Panc1 (cell line): ENCODE data around the gene LGR4. TPM values are rescaled to one million over a fixed set of nuclear protein-coding genes. Genes with fewer than 3 reads are reported as not detected.

Source experiments
- ATAC-seq: fragments of 200-7000 bp; cut with Tn5 transposase; 2 replicates; pipeline ENCODE4 v1.9.1; 2020; ENCODE audit warnings: mild to moderate bottlenecking, moderate library complexity
- BruUV-seq: library from RNA; stranded (reverse); fragments of 400-500 nt; replicated peaks from 2 replicates; lab custom pipeline; 2021; lab: Mats Ljungman, UMichigan
- CTCF ChIA-PET: fragments of 300-600 bp; sonication (Branson Sonifier 250); formaldehyde crosslinking; loops from one replicate; lab custom pipeline; 2022; ENCODE audit warnings: antibody characterized with exemption; lab: Charles Lee
- POLR2A ChIA-PET: fragments of 300-600 bp; sonication (Branson Sonifier 250); formaldehyde crosslinking; loops from one replicate; lab custom pipeline; 2022; ENCODE audit warnings: antibody characterized with exemption; lab: Charles Lee
- DNase-seq: peaks from one replicate; pipeline ENCODE4 v3.0.0-alpha.2; 2010; ENCODE audit warnings: low read depth, low spot score
- H3K27ac ChIP-seq: 2 replicates; pipeline ENCODE4 v1.5.1; 2011; ENCODE audit warnings: mild to moderate bottlenecking, low read length, inconsistent platforms
- H3K27me3 ChIP-seq: fragments of 200-500 bp; sonication (Bioruptor generic); 2 replicates; pipeline ENCODE4 v1.6.0; 2014; ENCODE audit warnings: low read length, inconsistent platforms; ENCODE audit not compliant: control insufficient read depth, insufficient read depth
- H3K36me3 ChIP-seq: fragments of 200-500 bp; sonication (Bioruptor generic); 2 replicates; pipeline ENCODE4 v1.5.1; 2014; ENCODE audit warnings: inconsistent platforms, mild to moderate bottlenecking, low read length, moderate library complexity; ENCODE audit not compliant: control insufficient read depth, insufficient read depth
- H3K4me1 ChIP-seq: 2 replicates; pipeline ENCODE4 v1.5.1; 2011; ENCODE audit warnings: inconsistent platforms, mild to moderate bottlenecking, low read length, moderate library complexity; ENCODE audit not compliant: control insufficient read depth, insufficient read depth
- H3K4me3 ChIP-seq, 2 experiments: 2 replicates each; pipeline ENCODE4 v1.5.1; 2011 to 2012; ENCODE audit warnings: low read depth in 2 of 2, low read length in 2 of 2, mild to moderate bottlenecking in 2 of 2, inconsistent platforms in 1 of 2, moderate library complexity in 1 of 2
- H3K9me3 ChIP-seq: fragments of 200-500 bp; sonication (Bioruptor generic); 2 replicates; pipeline ENCODE4 v1.5.1; 2014; ENCODE audit warnings: low read depth, mild to moderate bottlenecking, inconsistent platforms, low read length, moderate library complexity; ENCODE audit not compliant: control insufficient read depth, insufficient read depth
- POLR2AphosphoS5 ChIP-seq: IDR thresholded peaks from 2 replicates; pipeline ENCODE4 v1.6.1; 2012; ENCODE audit warnings: mild to moderate bottlenecking, low read depth, low read length, moderate library complexity
- SIN3A ChIP-seq: IDR thresholded peaks from 2 replicates; pipeline ENCODE4 v1.6.1; 2012; ENCODE audit warnings: low read depth, mild to moderate bottlenecking, low read length, moderate library complexity, borderline replicate concordance; ENCODE audit not compliant: insufficient read depth
- TCF7L2 ChIP-seq: IDR thresholded peaks from 2 replicates; pipeline ENCODE4 v1.6.1; 2011; ENCODE audit warnings: mild to moderate bottlenecking, low read depth, low read length, inconsistent platforms
- in situ Hi-C: cut with HindIII; loops from 2 replicates; pipeline ENCODE4 v1.10.0; 2016; ENCODE audit warnings: low sequenced_read_pairs, low pct_unique_long_range_greater_than_20kb
- intact Hi-C: fragments of 100-400 bp; cut with micrococcal nuclease; formaldehyde crosslinking; loops from one replicate; pipeline ENCODE4 v1.10.0; 2022; ENCODE audit not compliant: unreplicated experiment
- total RNA-seq: library from RNA; stranded (reverse); gene quantifications from one replicate; pipeline ENCODE4 v1.2.1, GENCODE V29; 2021; ENCODE audit not compliant: unreplicated experiment
- TF ChIP-seq, protein P1 (sequence below): fragments of 450-650 bp; IDR thresholded peaks from 2 replicates; pipeline ENCODE4 v1.5.1; 2017; ENCODE audit warnings: mild to moderate bottlenecking
- TF ChIP-seq, protein P2 (sequence below), 2 experiments: IDR thresholded peaks; 2 replicates each; pipeline ENCODE4 v1.6.1; 2011 to 2012; ENCODE audit warnings: low read depth in 2 of 2, control low read depth in 1 of 2, low read length in 1 of 2, mild to moderate bottlenecking in 1 of 2, moderate library complexity in 1 of 2; ENCODE audit not compliant: insufficient read depth in 1 of 2

The LGR4 gene
- total RNA-seq, 1 experiment from 2014 or later = 61.8 TPM

DNA sequence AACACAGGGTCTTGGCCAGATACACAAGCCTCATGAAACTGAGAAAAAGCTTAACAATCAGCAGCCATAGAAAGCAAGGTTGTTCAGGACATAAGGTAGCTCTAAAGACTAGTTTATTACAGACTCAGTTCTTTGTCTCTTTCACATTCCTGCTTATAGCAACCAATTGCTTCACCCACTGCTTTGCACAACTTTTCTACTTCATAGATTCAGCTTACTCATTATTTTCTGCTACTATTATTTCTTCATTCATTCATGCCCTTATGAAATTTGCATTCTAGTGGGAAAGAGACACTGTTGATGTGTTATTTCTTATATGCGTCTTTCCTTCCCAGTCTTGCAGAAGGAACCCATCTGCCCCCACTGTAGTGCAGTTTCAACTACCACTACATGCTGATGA, 114.3 kb downstream of the LGR4 start:
- POLR2A ChIA-PET = no interaction called here
- H3K36me3 ChIP-seq = 0 out of 2 replicates have a peak, but pooled peaks cover 2% of the 10 kb centered on the region
- ATAC-seq (no peak), DNase-seq (no peak)
- H3K27ac ChIP-seq = 0 out of 2 replicates have a peak overlapping the region, but pooled peaks have one; percentile 15
- no peak overlapping the region for H3K4me3 ChIP-seq
- intact Hi-C loops = no loop called here
- in situ Hi-C loops = no loop called here
- CTCF ChIA-PET = no interaction called here
- H3K27me3 ChIP-seq = no peaks in the 10 kb centered on the region
- H3K4me1 ChIP-seq = peaks cover 16% of the 10 kb centered on the region
- no peaks in the 10 kb centered on the region for H3K9me3 ChIP-seq
- TF ChIP-seq TCF7L2 (no peak), SIN3A (no peak), POLR2AphosphoS5 (no peak)
- TF ChIP-seq, protein P1, sequence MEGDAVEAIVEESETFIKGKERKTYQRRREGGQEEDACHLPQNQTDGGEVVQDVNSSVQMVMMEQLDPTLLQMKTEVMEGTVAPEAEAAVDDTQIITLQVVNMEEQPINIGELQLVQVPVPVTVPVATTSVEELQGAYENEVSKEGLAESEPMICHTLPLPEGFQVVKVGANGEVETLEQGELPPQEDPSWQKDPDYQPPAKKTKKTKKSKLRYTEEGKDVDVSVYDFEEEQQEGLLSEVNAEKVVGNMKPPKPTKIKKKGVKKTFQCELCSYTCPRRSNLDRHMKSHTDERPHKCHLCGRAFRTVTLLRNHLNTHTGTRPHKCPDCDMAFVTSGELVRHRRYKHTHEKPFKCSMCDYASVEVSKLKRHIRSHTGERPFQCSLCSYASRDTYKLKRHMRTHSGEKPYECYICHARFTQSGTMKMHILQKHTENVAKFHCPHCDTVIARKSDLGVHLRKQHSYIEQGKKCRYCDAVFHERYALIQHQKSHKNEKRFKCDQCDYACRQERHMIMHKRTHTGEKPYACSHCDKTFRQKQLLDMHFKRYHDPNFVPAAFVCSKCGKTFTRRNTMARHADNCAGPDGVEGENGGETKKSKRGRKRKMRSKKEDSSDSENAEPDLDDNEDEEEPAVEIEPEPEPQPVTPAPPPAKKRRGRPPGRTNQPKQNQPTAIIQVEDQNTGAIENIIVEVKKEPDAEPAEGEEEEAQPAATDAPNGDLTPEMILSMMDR = no peak
- TF ChIP-seq, protein P2, sequence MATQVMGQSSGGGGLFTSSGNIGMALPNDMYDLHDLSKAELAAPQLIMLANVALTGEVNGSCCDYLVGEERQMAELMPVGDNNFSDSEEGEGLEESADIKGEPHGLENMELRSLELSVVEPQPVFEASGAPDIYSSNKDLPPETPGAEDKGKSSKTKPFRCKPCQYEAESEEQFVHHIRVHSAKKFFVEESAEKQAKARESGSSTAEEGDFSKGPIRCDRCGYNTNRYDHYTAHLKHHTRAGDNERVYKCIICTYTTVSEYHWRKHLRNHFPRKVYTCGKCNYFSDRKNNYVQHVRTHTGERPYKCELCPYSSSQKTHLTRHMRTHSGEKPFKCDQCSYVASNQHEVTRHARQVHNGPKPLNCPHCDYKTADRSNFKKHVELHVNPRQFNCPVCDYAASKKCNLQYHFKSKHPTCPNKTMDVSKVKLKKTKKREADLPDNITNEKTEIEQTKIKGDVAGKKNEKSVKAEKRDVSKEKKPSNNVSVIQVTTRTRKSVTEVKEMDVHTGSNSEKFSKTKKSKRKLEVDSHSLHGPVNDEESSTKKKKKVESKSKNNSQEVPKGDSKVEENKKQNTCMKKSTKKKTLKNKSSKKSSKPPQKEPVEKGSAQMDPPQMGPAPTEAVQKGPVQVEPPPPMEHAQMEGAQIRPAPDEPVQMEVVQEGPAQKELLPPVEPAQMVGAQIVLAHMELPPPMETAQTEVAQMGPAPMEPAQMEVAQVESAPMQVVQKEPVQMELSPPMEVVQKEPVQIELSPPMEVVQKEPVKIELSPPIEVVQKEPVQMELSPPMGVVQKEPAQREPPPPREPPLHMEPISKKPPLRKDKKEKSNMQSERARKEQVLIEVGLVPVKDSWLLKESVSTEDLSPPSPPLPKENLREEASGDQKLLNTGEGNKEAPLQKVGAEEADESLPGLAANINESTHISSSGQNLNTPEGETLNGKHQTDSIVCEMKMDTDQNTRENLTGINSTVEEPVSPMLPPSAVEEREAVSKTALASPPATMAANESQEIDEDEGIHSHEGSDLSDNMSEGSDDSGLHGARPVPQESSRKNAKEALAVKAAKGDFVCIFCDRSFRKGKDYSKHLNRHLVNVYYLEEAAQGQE (IDR thresholded peaks at IDR 0.05; ENCODE audit: insufficient read depth in 1 of 2, low read depth in 2 of 2, low read length in 1 of 2) = no peak
- no TSS peak for BruUV-seq

DNA sequence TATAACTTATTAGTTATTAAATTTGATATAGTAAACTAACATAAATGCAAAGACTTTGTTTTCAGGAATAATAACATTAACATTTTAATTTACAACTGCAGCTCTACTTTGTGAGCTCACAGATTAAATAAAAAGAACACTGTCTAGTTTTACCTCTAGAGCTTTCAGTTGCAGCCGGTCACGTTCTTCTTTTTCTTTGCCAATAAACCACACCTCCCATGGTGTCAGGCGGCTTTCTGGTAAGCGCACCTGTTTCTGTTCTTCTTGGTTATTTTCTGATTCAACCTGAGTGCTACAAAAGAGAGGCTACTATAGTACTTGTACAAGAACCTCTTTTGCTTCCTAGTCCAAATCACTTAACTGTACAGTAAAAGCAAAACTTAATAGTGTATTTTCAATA, 115.3 kb downstream of the LGR4 start:
- intact Hi-C loops = no loop called here
- TF ChIP-seq, protein P1 = no peak
- TF ChIP-seq SIN3A (no peak), TCF7L2 (no peak), POLR2AphosphoS5 (no peak)
- TF ChIP-seq, protein P2 (IDR thresholded peaks at IDR 0.05; ENCODE audit: insufficient read depth in 1 of 2, low read depth in 2 of 2, low read length in 1 of 2) = no peak
- DNase-seq (no peak), ATAC-seq (no peak)
- BruUV-seq = no TSS peak
- no peaks in the 10 kb centered on the region for H3K9me3 ChIP-seq
- no peak overlapping the region for H3K27ac ChIP-seq
- H3K36me3 ChIP-seq = 0 out of 2 replicates have a peak, but pooled peaks cover 2% of the 10 kb centered on the region
- in situ Hi-C loops = no loop called here
- CTCF ChIA-PET = no interaction called here
- no peak overlapping the region for H3K4me3 ChIP-seq
- POLR2A ChIA-PET = no interaction called here
- peaks cover 14% of the 10 kb centered on the region for H3K4me1 ChIP-seq
- no peaks in the 10 kb centered on the region for H3K27me3 ChIP-seq
